HEK293T (cell line): ENCODE data around the gene TTC21A.

Experiments used
- CTCF ChIA-PET: fragments of 350-600 bp; formaldehyde crosslinking; extraction: SDS; loops from one replicate; lab custom pipeline; 2021; ENCODE audit warnings: antibody characterized with exemption, inconsistent platforms; lab: Yijun Ruan, JAX
- POLR2A ChIA-PET: fragments of 350-600 bp; formaldehyde crosslinking; extraction: SDS; loops from one replicate; lab custom pipeline; 2020; ENCODE audit warnings: antibody characterized with exemption, inconsistent platforms; lab: Yijun Ruan, JAX
- DNase-seq: peaks from one replicate; pipeline ENCODE4 v3.0.0; 2012; ENCODE audit warnings: mixed read lengths; ENCODE audit errors: extremely low spot score
- ARNT ChIP-seq: fragments of 450-650 bp; IDR thresholded peaks from 2 replicates; pipeline ENCODE4 v1.6.1; 2017; ENCODE audit warnings: mild to moderate bottlenecking
- BHLHE40 ChIP-seq: fragments of 450-650 bp; IDR thresholded peaks from 2 replicates; pipeline ENCODE4 v1.6.1; 2016; ENCODE audit warnings: mild to moderate bottlenecking, moderate library complexity, borderline replicate concordance
- CTBP1 ChIP-seq: fragments of 450-650 bp; IDR thresholded peaks from 2 replicates; pipeline ENCODE4 v1.6.1; 2016; ENCODE audit warnings: borderline replicate concordance
- ELF4 ChIP-seq: fragments of 450-650 bp; IDR thresholded peaks from 2 replicates; pipeline ENCODE4 v1.6.1; 2017; ENCODE audit warnings: antibody characterized with exemption
- FOXA1 ChIP-seq: fragments of 450-650 bp; IDR thresholded peaks from 2 replicates; pipeline ENCODE4 v1.6.1; 2016; ENCODE audit warnings: mild to moderate bottlenecking
- FOXK2 ChIP-seq: fragments of 450-650 bp; IDR thresholded peaks from 2 replicates; pipeline ENCODE4 v1.6.1; 2016; ENCODE audit warnings: mild to moderate bottlenecking
- FOXM1 ChIP-seq: fragments of 450-650 bp; IDR thresholded peaks from 2 replicates; pipeline ENCODE4 v1.6.1; 2017; ENCODE audit warnings: mild to moderate bottlenecking, borderline replicate concordance
- HDGF ChIP-seq: fragments of 450-650 bp; IDR thresholded peaks from 2 replicates; pipeline ENCODE4 v1.6.1; 2017; ENCODE audit warnings: antibody characterized with exemption, borderline replicate concordance
- L3MBTL2 ChIP-seq: fragments of 450-650 bp; conservative IDR thresholded peaks from 2 replicates; pipeline ENCODE4 v1.6.1; 2016; ENCODE audit warnings: mild to moderate bottlenecking
- LEF1 ChIP-seq: fragments of 450-650 bp; IDR thresholded peaks from 2 replicates; pipeline ENCODE4 v1.6.1; 2017; ENCODE audit warnings: mild to moderate bottlenecking, borderline replicate concordance
- NFRKB ChIP-seq: fragments of 450-650 bp; IDR thresholded peaks from 2 replicates; pipeline ENCODE4 v1.6.1; 2016; ENCODE audit warnings: mild to moderate bottlenecking, moderate library complexity
- PKNOX1 ChIP-seq: fragments of 450-650 bp; IDR thresholded peaks from 2 replicates; pipeline ENCODE4 v1.6.1; 2016
- SP1 ChIP-seq: fragments of 450-650 bp; IDR thresholded peaks from 2 replicates; pipeline ENCODE4 v1.6.1; 2017
- SUZ12 ChIP-seq: fragments of 450-650 bp; IDR thresholded peaks from 2 replicates; pipeline ENCODE4 v1.6.1; 2016; ENCODE audit warnings: mild to moderate bottlenecking
- TARDBP ChIP-seq: fragments of 450-650 bp; IDR thresholded peaks from 2 replicates; pipeline ENCODE4 v1.6.1; 2016
- ZNF384 ChIP-seq: fragments of 450-650 bp; IDR thresholded peaks from 2 replicates; pipeline ENCODE4 v1.6.1; 2016

TTC21A gene

GRCh38 chr3:39098473-39099000 is 8.9 kb upstream of the TTC21A start:
- ChIA-PET POLR2A (no interaction called here), CTCF (no interaction called here)
- TF ChIP-seq TARDBP (no peak), ZNF384 (no peak), ELF4 (no peak), HDGF (no peak), CTBP1 (no peak), FOXK2 (no peak), FOXM1 (no peak), ARNT (no peak), BHLHE40 (no peak), PKNOX1 (no peak), FOXA1 (no peak)
- DNase-seq = no peak

GRCh38 chr3:39099242-39099641 is 8.2 kb upstream of the TTC21A start:
- TF ChIP-seq FOXM1 (no peak), BHLHE40 (no peak), HDGF (no peak), SP1 (no peak), NFRKB (no peak), FOXA1 (no peak), TARDBP (no peak), ARNT (no peak), CTBP1 (no peak), LEF1 (no peak), FOXK2 (no peak)
- POLR2A ChIA-PET = no interaction called here
- DNase-seq = no peak
- CTCF ChIA-PET = no interaction called here

GRCh38 chr3:39099738-39100499 is 7.6 kb upstream of the TTC21A start:
- TF ChIP-seq BHLHE40 (no peak), SP1 (no peak), CTBP1 (no peak), ZNF384 (no peak), PKNOX1 (no peak), TARDBP (no peak), FOXM1 (no peak), FOXA1 (no peak), LEF1 (no peak), SUZ12 (no peak), FOXK2 (no peak), ELF4 (no peak), NFRKB (no peak), ARNT (no peak), L3MBTL2 (no peak)
- CTCF ChIA-PET = no interaction called here
- DNase-seq = no peak

GRCh38 chr3:39100500-39100886 is 7.0 kb upstream of the TTC21A start:
- ChIA-PET POLR2A (no interaction called here), CTCF (no interaction called here)
- TF ChIP-seq HDGF (no peak), ZNF384 (no peak), PKNOX1 (no peak), SUZ12 (no peak), TARDBP (no peak), ELF4 (no peak), CTBP1 (no peak), BHLHE40 (no peak), SP1 (no peak), FOXM1 (no peak), L3MBTL2 (no peak), ARNT (no peak)
- DNase-seq = no peak

More at GRCh38 chr3:39099738-39100499, 7.6 kb upstream of the TTC21A start:
- POLR2A ChIA-PET = no interaction called here

- TF ChIP-seq BHLHE40 (no peak), TARDBP (no peak), CTBP1 (no peak), L3MBTL2 (no peak), FOXK2 (no peak), FOXM1 (no peak; the same call in 1 of the 2 replicates), LEF1 (no peak), ARNT (no peak), FOXA1 (no peak), PKNOX1 (no peak)
- POLR2A ChIA-PET = no interaction called here
- peak; percentile 67 for DNase-seq
- CTCF ChIA-PET = no interaction called here
Observed at GRCh38 chr3:39101022-39101689, 6.3 kb upstream of the TTC21A start.
